ENCODE results near the gene CEP57L1. TPM values are rescaled to one million over a fixed set of nuclear protein-coding genes. Genes with fewer than 3 reads are reported as not detected.
A peak's percentile ranks its signal among the peaks of the same experiment; 100 is the strongest.

Gene CEP57L1
- 10 to 100 TPM; 12.0 to 15.9 (median 14.1) TPM for total RNA-seq
- long read RNA-seq, donor 1, partial matches to known transcripts = 1 of 7 reads
- long read RNA-seq, donor 1, other reads (novel, unspliced or antisense) = 5 of 7 reads
- long read RNA-seq, donor 2, partial matches to known transcripts = 3 of 7 reads
- long read RNA-seq, donor 2, other reads (novel, unspliced or antisense) = 3 of 7 reads

DNA sequence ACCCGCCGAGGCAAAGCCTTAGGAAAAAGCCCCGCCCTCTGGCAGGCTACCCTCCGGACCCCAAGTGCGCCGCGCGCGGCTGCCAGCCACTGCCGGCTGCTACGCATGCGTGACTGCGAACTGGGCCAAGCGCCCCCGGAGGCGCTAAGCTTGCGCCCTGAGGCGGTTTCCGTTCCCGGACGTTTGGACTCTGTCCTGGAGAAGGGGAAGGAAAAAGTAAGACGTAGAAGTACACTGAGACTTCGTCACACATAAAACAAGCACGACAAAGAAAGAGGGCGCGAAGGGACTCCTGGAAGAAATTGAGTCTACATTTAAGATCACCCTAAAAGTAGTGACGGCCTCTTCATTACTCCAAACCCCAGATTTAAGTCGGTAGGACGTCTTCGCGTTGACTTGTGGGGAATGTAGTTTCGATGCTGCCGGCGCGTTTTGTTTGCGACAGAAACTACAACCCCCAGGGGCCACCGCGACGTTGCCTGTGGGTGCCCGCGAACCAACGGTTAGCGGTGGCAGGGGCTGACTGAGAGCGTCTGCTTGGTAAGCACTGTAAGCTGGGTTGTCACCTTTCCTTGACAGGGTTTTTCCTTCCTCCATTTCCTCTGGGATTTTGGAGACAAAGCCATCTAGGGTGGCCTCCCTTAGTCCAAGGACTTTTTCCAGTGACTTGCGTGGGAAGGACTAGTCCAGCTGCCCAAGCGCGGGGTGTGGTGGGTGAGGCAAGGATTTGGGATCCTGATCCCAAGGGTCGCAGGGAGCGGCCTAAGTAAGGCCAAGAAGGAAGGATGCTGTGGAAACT is at the start of gene CEP57L1:
CEP57L1 (plus strand) TSS at position 472 of the 799 bp plus-strand sequence. CDS start 49,715 bp downstream, outside the sequence.
- peak; percentile 86 for ATAC-seq
- intact Hi-C loops (cut with DNase I, micrococcal nuclease) = no loop called here

GRCh38 chr6:109048176-109048575 is 47.1 kb upstream of the CEP57L1 start:
- Histone ChIP-seq H3K4me3 (no peak overlapping the region), H3K36me3 (ENCODE audit: low read depth) (no peaks in the 10 kb centered on the region), H3K9me3 (no peaks in the 10 kb centered on the region), H3K4me1 (ENCODE audit: low read depth) (no peaks in the 10 kb centered on the region)
- intact Hi-C loops (cut with DNase I, micrococcal nuclease) = no loop called here
- TF ChIP-seq CTCF (IDR thresholded peaks at IDR 0.05) = no peak
- ATAC-seq (no peak), DNase-seq (no peak)

More for the DNA sequence above, at the start of gene CEP57L1:
- Histone ChIP-seq H3K36me3 (ENCODE audit: low read depth) (no peaks in the 10 kb centered on the region), H3K9me3 (no peaks in the 10 kb centered on the region), H3K4me3 (peak within 1 kb of the TSS; percentile 38), H3K4me1 (ENCODE audit: low read depth) (peaks cover 22% of the 10 kb centered on the region)
- DNase-seq = peak; percentile 98
- TF ChIP-seq CTCF (IDR thresholded peaks at IDR 0.05) = peak; percentile 16

DNA sequence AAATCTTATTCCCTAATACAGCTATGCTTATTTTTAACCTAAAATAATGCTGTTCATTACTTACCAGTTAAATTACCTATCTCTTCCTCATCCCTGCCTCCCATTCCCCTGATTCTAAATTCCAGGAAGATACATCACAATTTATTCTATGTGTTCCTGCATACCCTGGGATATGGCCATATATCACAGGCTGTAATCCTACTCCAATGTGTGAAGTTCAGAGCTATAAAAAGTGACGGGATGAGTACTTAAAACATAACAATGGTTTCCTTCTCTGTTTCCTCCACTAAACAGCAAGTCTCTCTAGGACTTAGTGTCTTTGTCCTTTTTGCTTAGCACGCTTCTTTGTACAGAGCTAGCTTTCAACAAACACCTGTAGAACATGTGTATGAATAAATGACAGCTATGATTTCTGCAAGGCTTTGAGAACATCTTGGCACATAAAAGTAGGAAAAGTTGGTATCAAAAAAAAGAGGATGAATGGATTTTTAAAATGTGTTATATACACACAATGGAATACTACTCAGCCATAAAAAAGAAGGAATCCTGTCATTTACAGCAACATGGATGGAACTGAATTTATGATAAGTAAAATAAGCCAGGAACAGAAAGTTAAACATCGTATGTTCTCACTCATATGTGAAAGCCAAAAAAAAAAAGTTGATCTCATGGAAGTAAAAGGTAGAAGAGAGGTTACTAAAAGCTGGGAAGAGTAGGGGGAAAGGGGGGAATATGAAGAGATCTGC is 46.5 kb upstream of the CEP57L1 start:
- intact Hi-C loops (cut with DNase I, micrococcal nuclease) = no loop called here
- no peak for TF ChIP-seq CTCF (IDR thresholded peaks at IDR 0.05)
- DNase-seq (no peak), ATAC-seq (peak; percentile 75)
- no peaks in the 10 kb centered on the region for H3K9me3 ChIP-seq
- no peaks in the 10 kb centered on the region for H3K36me3 ChIP-seq (ENCODE audit: low read depth)
- no peaks in the 10 kb centered on the region for H3K4me1 ChIP-seq (ENCODE audit: low read depth)
- no peak overlapping the region for H3K4me3 ChIP-seq

GRCh38 chr6:109050012-109050411 is 45.3 kb upstream of the CEP57L1 start:
- TF ChIP-seq CTCF (IDR thresholded peaks at IDR 0.05) = no peak
- Histone ChIP-seq H3K9me3 (no peaks in the 10 kb centered on the region), H3K36me3 (ENCODE audit: low read depth) (no peaks in the 10 kb centered on the region), H3K4me1 (ENCODE audit: low read depth) (no peaks in the 10 kb centered on the region), H3K4me3 (no peak overlapping the region)
- DNase-seq (no peak), ATAC-seq (no peak)
- intact Hi-C loops (cut with DNase I, micrococcal nuclease) = no loop called here

GRCh38 chr6:109050447-109051102 is 44.7 kb upstream of the CEP57L1 start:
- H3K36me3 ChIP-seq (ENCODE audit: low read depth) = no peaks in the 10 kb centered on the region
- no peaks in the 10 kb centered on the region for H3K4me1 ChIP-seq (ENCODE audit: low read depth)
- H3K4me3 ChIP-seq = no peak overlapping the region
- no peak for TF ChIP-seq CTCF (IDR thresholded peaks at IDR 0.05)
- DNase-seq (no peak), ATAC-seq (no peak)
- no peaks in the 10 kb centered on the region for H3K9me3 ChIP-seq
- intact Hi-C loops (cut with DNase I, micrococcal nuclease) = no loop called here
